ENCODE results near the gene DHRSX. TPM values are rescaled to one million over a fixed set of nuclear protein-coding genes. Genes with fewer than 3 reads are reported as not detected.

Gene DHRSX
- polyA plus RNA-seq, 2 of the 4 experiments (the other 2 are of a cell fraction) = 32.1 to 56.3 TPM

DNA sequence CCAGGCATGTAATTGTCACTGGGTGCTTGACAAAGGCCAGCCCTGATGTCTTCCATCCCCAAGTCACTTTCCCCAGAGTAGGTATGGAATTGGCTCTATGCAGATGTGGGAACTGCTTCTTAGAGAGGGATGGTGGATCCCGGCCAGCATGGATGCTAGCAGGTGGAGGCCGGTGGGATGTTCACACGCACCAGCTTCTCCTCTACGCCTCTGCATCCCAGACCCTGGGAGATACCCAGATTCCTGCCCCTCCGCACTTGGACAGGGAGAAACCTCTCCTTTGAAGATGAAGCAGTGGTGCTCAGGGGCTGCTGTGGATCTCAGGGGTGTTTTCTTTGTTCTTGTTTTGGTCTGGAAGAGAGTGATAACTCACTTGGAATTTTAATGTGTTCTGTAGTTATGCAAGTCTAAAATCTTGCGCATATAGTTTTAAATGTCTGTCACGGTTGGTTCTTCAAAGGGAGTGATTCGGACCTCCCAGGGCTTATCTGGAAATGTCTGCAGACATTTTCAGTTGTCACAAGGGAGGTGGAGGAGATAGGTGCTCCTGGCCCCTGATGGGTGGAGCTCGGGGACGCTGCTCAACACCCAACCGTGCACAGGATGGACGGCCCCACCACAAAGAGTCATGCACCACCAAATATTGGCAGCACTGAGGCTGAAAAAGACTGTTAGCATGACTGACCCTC lies 308.0 kb downstream of the DHRSX start:
- H3K4me2 ChIP-seq = no peak overlapping the region
- H3K27ac ChIP-seq = no peak overlapping the region
- POLR2A ChIA-PET = no interaction called here
- peaks cover 11% of the 10 kb centered on the region; the same call in 2 of the 3 replicates for H3K4me1 ChIP-seq
- DNase-seq (ENCODE audit: low read depth in 1 of 2, low spot score in 1 of 2) (no peak), FAIRE-seq (no peak), ATAC-seq (peak; percentile 43 to 47; a peak in 5 of 6 replicates)
- H3K9me3 ChIP-seq = no peaks in the 10 kb centered on the region
- TF ChIP-seq GATA3 (IDR thresholded peaks at IDR 0.05; ENCODE audit: borderline replicate concordance) (no peak), JUN (IDR thresholded peaks at IDR 0.05) (no peak), FOXS1 (CRISPR knock-in tag; IDR thresholded peaks at IDR 0.05) (no peak), ZC3H11A (IDR thresholded peaks at IDR 0.05) (no peak), NR3C1 (IDR thresholded peaks at IDR 0.05) (no peak), CBX2 (IDR thresholded peaks at IDR 0.05; ENCODE audit: borderline replicate concordance, low read depth) (no peak), ZFP36 (IDR thresholded peaks at IDR 0.05; ENCODE audit: borderline replicate concordance, partially characterized antibody) (no peak), HEYL (CRISPR knock-in tag; IDR thresholded peaks at IDR 0.05) (no peak), FOSB (CRISPR knock-in tag; IDR thresholded peaks at IDR 0.05) (no peak), HDAC2 (IDR thresholded peaks at IDR 0.05) (no peak), HOXB13 (CRISPR knock-in tag; IDR thresholded peaks at IDR 0.05; ENCODE audit: low read depth) (no peak), RARB (CRISPR knock-in tag; IDR thresholded peaks at IDR 0.05) (no peak), HOXB5 (CRISPR knock-in tag; IDR thresholded peaks at IDR 0.05) (no peak), CHD2 (IDR thresholded peaks at IDR 0.05; ENCODE audit: low read length, partially characterized antibody) (no peak), CEBPB (IDR thresholded peaks at IDR 0.05) (no peak)
- TF ChIP-seq, protein P1, sequence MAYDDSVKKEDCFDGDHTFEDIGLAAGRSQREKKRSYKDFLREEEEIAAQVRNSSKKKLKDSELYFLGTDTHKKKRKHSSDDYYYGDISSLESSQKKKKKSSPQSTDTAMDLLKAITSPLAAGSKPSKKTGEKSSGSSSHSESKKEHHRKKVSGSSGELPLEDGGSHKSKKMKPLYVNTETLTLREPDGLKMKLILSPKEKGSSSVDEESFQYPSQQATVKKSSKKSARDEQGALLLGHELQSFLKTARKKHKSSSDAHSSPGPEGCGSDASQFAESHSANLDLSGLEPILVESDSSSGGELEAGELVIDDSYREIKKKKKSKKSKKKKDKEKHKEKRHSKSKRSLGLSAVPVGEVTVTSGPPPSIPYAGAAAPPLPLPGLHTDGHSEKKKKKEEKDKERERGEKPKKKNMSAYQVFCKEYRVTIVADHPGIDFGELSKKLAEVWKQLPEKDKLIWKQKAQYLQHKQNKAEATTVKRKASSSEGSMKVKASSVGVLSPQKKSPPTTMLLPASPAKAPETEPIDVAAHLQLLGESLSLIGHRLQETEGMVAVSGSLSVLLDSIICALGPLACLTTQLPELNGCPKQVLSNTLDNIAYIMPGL (CRISPR knock-in tag; IDR thresholded peaks at IDR 0.05; ENCODE audit: borderline replicate concordance) = no peak
- TF ChIP-seq, protein P2, sequence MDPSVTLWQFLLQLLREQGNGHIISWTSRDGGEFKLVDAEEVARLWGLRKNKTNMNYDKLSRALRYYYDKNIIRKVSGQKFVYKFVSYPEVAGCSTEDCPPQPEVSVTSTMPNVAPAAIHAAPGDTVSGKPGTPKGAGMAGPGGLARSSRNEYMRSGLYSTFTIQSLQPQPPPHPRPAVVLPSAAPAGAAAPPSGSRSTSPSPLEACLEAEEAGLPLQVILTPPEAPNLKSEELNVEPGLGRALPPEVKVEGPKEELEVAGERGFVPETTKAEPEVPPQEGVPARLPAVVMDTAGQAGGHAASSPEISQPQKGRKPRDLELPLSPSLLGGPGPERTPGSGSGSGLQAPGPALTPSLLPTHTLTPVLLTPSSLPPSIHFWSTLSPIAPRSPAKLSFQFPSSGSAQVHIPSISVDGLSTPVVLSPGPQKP (IDR thresholded peaks at IDR 0.05; ENCODE audit: low read depth, low read length) = no peak
- TF ChIP-seq, protein P3, sequence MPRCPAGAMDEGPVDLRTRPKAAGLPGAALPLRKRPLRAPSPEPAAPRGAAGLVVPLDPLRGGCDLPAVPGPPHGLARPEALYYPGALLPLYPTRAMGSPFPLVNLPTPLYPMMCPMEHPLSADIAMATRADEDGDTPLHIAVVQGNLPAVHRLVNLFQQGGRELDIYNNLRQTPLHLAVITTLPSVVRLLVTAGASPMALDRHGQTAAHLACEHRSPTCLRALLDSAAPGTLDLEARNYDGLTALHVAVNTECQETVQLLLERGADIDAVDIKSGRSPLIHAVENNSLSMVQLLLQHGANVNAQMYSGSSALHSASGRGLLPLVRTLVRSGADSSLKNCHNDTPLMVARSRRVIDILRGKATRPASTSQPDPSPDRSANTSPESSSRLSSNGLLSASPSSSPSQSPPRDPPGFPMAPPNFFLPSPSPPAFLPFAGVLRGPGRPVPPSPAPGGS (IDR thresholded peaks at IDR 0.05) = no peak
- TF ChIP-seq, protein P4, sequence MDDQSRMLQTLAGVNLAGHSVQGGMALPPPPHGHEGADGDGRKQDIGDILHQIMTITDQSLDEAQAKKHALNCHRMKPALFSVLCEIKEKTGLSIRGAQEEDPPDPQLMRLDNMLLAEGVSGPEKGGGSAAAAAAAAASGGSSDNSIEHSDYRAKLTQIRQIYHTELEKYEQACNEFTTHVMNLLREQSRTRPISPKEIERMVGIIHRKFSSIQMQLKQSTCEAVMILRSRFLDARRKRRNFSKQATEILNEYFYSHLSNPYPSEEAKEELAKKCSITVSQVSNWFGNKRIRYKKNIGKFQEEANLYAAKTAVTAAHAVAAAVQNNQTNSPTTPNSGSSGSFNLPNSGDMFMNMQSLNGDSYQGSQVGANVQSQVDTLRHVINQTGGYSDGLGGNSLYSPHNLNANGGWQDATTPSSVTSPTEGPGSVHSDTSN (IDR thresholded peaks at IDR 0.05) = no peak
- H3K4me3 ChIP-seq = no peak overlapping the region
- WGBS (ENCODE audit: missing lambda C conversion rate) = 68% methylated on average over 12 of the region's 12 CpGs
- CTCF ChIA-PET = no interaction called here

DNA sequence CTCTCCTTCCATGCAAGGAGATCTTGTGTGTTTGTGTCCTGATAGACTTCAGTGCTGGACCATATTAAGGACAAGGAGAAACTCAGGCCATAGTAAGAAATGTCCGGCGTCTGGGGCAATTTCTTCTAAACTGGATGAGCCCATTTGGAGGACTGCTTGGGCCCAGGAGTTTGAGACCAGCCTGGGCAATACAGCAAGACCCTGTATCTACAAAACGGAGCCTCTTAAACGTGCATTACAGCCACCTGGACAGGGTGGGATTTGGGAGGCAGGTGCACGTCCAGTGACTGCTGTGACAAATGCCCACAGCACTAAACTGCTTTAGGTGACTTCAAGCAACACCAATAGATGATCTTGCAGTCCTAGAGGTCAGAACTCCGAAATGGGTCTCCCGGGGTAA lies 311.9 kb downstream of the DHRSX start:
- TF ChIP-seq CEBPB (IDR thresholded peaks at IDR 0.05) (no peak), MYC (IDR thresholded peaks at IDR 0.05; ENCODE audit: borderline replicate concordance, low read length) (no peak), POLR2AphosphoS2 (conservative IDR thresholded peaks at IDR 0.05; ENCODE audit: low read length) (no peak), HOXA7 (CRISPR knock-in tag; IDR thresholded peaks at IDR 0.05) (no peak), RNF2 (IDR thresholded peaks at IDR 0.05; ENCODE audit: borderline replicate concordance, low read depth) (no peak), JUN (IDR thresholded peaks at IDR 0.05) (no peak), MAFK (IDR thresholded peaks at IDR 0.05; ENCODE audit: partially characterized antibody) (no peak), RCOR1 (IDR thresholded peaks at IDR 0.05; ENCODE audit: low read depth, low read length) (no peak), CHD2 (IDR thresholded peaks at IDR 0.05; ENCODE audit: low read length, partially characterized antibody) (no peak)
- TF ChIP-seq, protein P1 (CRISPR knock-in tag; IDR thresholded peaks at IDR 0.05; ENCODE audit: borderline replicate concordance) = no peak
- TF ChIP-seq, protein P5, sequence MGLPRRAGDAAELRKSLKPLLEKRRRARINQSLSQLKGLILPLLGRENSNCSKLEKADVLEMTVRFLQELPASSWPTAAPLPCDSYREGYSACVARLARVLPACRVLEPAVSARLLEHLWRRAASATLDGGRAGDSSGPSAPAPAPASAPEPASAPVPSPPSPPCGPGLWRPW (IDR thresholded peaks at IDR 0.05) = no peak
- TF ChIP-seq, protein P6, sequence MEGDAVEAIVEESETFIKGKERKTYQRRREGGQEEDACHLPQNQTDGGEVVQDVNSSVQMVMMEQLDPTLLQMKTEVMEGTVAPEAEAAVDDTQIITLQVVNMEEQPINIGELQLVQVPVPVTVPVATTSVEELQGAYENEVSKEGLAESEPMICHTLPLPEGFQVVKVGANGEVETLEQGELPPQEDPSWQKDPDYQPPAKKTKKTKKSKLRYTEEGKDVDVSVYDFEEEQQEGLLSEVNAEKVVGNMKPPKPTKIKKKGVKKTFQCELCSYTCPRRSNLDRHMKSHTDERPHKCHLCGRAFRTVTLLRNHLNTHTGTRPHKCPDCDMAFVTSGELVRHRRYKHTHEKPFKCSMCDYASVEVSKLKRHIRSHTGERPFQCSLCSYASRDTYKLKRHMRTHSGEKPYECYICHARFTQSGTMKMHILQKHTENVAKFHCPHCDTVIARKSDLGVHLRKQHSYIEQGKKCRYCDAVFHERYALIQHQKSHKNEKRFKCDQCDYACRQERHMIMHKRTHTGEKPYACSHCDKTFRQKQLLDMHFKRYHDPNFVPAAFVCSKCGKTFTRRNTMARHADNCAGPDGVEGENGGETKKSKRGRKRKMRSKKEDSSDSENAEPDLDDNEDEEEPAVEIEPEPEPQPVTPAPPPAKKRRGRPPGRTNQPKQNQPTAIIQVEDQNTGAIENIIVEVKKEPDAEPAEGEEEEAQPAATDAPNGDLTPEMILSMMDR (IDR thresholded peaks at IDR 0.05) = no peak
- peak overlapping the region; percentile 35; the same call in 2 of the 3 replicates for H3K4me2 ChIP-seq
- FAIRE-seq (no peak), ATAC-seq (no peak), DNase-seq (ENCODE audit: low read depth in 1 of 2, low spot score in 1 of 2) (no peak)
- peak overlapping the region; percentile 9 to 40; a peak in 4 of 6 replicates for H3K27ac ChIP-seq
- H3K9me3 ChIP-seq = peaks cover 17% of the 10 kb centered on the region
- 80% methylated on average over 7 of the region's 7 CpGs for whole genome bisulfite sequencing (ENCODE audit: missing lambda C conversion rate)
- peaks cover 13% of the 10 kb centered on the region; the same call in 2 of the 3 replicates for H3K4me1 ChIP-seq
- CTCF ChIA-PET = no interaction called here
- H3K4me3 ChIP-seq = no peak overlapping the region
- POLR2A ChIA-PET = no interaction called here

All from A549 (cell line).